GM06990 (cell line): ENCODE measurements around the gene ZFAND2A.

Source experiments
- DNase-seq: peaks from one replicate; pipeline ENCODE4 v3.0.0-alpha.2; 2011; ENCODE audit not compliant: insufficient read length; ENCODE audit errors: extremely low read depth
- H3K27me3 ChIP-seq: replicated peaks from 2 replicates; pipeline ENCODE4 v1.6.0; 2011; ENCODE audit warnings: low read length; ENCODE audit not compliant: control insufficient read depth, insufficient read depth
- H3K36me3 ChIP-seq: 2 replicates; pipeline ENCODE4 v1.5.1; 2011; ENCODE audit warnings: low read length; ENCODE audit not compliant: control insufficient read depth, insufficient read depth
- H3K4me3 ChIP-seq: replicated peaks from 2 replicates; pipeline ENCODE4 v1.5.1; 2011; ENCODE audit warnings: low read depth, mild to moderate bottlenecking, control low read depth, low read length
- CTCF ChIP-seq: IDR thresholded peaks from 2 replicates; pipeline ENCODE4 v1.5.1; 2011; ENCODE audit warnings: low read length, control low read depth, mild to moderate bottlenecking, inconsistent platforms; ENCODE audit not compliant: insufficient read depth, poor library complexity, severe bottlenecking

ZFAND2A gene

DNA sequence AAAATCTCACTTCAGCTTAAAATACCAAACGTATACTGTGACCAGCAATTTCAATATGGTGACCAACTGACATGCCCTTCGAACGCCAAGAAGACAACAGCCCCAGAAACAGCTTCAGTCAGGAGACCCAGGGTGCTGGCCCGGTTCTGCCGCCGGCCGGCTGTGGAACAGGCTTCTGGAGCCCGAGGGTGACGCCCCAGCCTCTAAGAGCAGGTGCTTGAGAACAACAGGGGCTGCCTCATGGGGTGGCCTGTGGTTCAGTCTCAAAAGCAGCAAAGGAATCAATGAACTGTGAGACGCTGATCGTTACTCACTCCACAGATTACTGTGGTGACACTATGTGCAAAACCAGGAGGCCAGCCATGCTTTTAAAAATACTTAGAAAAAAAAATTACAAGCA, 54.8 kb downstream of the ZFAND2A start:
- TF ChIP-seq CTCF = no peak
- Histone ChIP-seq H3K36me3 (peaks cover 10% of the 10 kb centered on the region), H3K4me3 (no peak overlapping the region; the same call in 1 of the 2 replicates), H3K27me3 (no peaks in the 10 kb centered on the region)
- DNase-seq = peak; percentile 71

DNA sequence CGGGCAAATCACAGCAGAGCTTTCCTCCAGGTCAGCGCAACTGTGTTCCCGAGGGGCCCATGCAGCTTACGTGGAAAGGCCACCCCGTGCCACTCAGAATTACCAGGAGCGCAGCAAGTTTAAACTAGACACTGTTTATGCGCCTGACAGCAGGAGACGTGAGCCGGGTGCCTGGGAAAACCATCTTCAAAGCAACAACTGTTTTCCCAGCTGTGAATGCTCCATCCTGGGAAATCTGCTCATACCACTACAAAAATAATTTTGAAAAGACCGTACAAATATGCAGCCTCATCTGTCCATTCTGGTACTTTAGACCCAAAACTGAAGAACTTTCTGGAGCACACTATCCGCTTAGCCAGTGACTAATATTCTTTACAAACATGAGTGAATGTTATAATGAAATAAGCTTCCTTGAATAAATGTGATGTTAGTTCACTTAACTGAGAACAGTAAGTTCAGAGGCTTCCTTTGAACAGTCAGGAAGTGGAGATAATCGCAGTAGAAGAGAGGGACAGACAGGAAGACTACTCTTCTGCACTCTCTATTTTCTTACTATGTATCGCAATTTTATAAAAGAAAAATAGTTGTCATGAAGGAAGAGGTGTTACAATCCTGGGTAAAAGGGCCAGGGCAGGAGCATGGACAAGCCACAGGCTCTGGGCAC, 55.3 kb downstream of the ZFAND2A start:
- Histone ChIP-seq H3K36me3 (peaks cover 10% of the 10 kb centered on the region), H3K4me3 (no peak overlapping the region; the same call in 1 of the 2 replicates), H3K27me3 (no peaks in the 10 kb centered on the region)
- no peak for DNase-seq
- TF ChIP-seq CTCF = no peak

GRCh38 chr7:1103789-1104515, 56.0 kb downstream of the ZFAND2A start:
- no peak for TF ChIP-seq CTCF
- no peaks in the 10 kb centered on the region for H3K27me3 ChIP-seq
- peak overlapping the region; percentile 9 for H3K4me3 ChIP-seq
- peaks cover 11% of the 10 kb centered on the region for H3K36me3 ChIP-seq
- DNase-seq = no peak

DNA sequence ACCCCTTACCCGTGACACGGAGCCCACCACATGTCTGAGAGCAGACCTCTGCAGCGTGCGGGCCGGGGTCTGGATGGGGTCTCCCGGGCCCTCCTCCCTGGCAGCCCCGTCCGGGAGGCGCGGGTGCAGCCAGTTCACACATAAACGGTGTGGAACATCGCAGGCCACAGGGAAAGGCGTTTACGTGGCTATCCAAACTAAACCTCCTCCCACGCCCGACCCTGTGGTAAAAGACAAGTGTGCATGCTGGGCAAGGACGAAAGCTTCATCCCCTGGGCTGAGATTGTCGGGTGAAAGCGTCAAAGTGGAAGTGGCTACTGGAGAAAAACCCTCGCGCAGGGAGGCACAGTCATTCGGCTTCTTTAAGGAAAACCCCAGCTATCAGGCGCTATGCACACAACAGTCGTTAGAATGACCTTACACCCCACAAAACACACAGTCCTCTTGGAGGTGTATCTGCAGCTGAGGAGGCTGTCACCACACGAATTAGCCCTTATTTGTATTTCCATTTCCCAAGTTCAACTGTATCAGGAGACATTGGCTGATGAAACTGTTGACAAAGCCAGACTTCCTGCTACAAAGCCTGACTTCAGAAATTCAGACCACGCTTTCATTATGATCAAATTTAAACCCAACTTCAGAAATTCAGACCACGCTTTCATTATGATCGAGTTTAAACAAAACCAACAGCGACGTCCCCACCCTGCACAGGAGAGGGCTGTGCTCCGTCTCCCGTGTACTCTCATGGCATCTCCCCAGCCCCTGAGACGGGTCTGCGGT, 56.8 kb downstream of the ZFAND2A start:
- DNase-seq = peak; percentile 67
- peaks cover 11% of the 10 kb centered on the region for H3K36me3 ChIP-seq
- no peak for TF ChIP-seq CTCF
- peak overlapping the region; percentile 33 for H3K4me3 ChIP-seq
- H3K27me3 ChIP-seq = no peaks in the 10 kb centered on the region
